Progenitor cell of endocrine pancreas (in vitro differentiated cells): ENCODE measurements around the gene POTEF. TPM values are rescaled to one million over a fixed set of nuclear protein-coding genes. Genes with fewer than 3 reads are reported as not detected.
"Not testable (repeated sequence)": the region's sequence is repeated elsewhere in the genome, so short reads cannot be mapped to it uniquely, and the experiment has no call there.

ENCODE experiments used
- DNase-seq: peaks from one replicate; pipeline ENCODE4 v3.0.0; 2021; ENCODE audit warnings: low spot score; ENCODE audit not compliant: unreplicated experiment
- H3K27ac Mint-ChIP-seq: 2 replicates; pipeline ENCODE4 v1.8.0; 2021; ENCODE audit warnings: mild to moderate bottlenecking, moderate library complexity, mixed read lengths
- H3K27me3 Mint-ChIP-seq: 2 replicates; pipeline ENCODE4 v1.8.0; 2021; ENCODE audit warnings: mixed read lengths
- H3K36me3 Mint-ChIP-seq: 2 replicates; pipeline ENCODE4 v1.8.0; 2022; ENCODE audit warnings: mixed read lengths; ENCODE audit not compliant: insufficient read depth
- H3K4me1 Mint-ChIP-seq: 2 replicates; pipeline ENCODE4 v1.8.0; 2021; ENCODE audit warnings: low read depth, mixed read lengths
- H3K4me3 Mint-ChIP-seq: 2 replicates; pipeline ENCODE4 v1.8.0; 2021; ENCODE audit warnings: low read depth, mild to moderate bottlenecking, moderate library complexity, mixed read lengths
- H3K9me3 Mint-ChIP-seq: 2 replicates; pipeline ENCODE4 v1.8.0; 2021; ENCODE audit warnings: low read depth, mixed read lengths
- CTCF ChIP-seq: fragments of 200-600 bp; sonication (generic); IDR thresholded peaks from one replicate; pipeline ENCODE4 v1.5.0; 2021; ENCODE audit warnings: antibody characterized with exemption, mild to moderate bottlenecking; ENCODE audit not compliant: unreplicated experiment
- total RNA-seq: library from RNA; stranded (reverse); gene quantifications from 2 replicates; pipeline ENCODE4 v1.2.1, GENCODE V29; 2021

Gene POTEF
- total RNA-seq, 1 donor from 2014 or later, result 37.8 TPM

- H3K9me3 Mint-ChIP-seq, result no peaks in the 10 kb centered on the region
- no peaks in the 10 kb centered on the region for H3K27me3 Mint-ChIP-seq
- DNase-seq, result no peak
- H3K4me1 Mint-ChIP-seq, result no peaks in the 10 kb centered on the region
- peak overlapping the region; percentile 74 for H3K27ac Mint-ChIP-seq
- TF ChIP-seq CTCF, result no peak
- H3K4me3 Mint-ChIP-seq, result no peak overlapping the region
- H3K36me3 Mint-ChIP-seq, result no peaks in the 10 kb centered on the region
Observed at GRCh38 chr2:130150181-130151144, 21.4 kb upstream of the POTEF start.

DNA sequence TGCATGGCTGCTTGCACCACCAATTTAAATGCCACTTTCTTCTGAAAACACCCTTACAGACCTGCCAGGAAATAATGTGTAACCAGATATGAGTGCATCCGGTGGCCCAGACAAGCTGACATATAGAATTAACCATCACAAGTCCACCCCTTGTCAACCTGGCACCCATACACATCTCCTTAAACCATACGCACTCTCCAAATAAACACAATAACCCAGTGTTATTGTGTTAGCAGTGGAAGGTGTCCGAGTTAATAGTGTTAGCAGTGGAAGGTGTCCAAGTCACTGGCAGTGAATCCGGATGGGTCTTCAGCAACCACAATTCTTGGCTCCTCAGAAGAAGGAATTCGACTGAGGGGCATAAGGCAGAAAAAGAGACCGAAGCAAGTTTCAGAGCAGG lies 19.5 kb upstream of the POTEF start:
- H3K4me3 Mint-ChIP-seq, H3K9me3 Mint-ChIP-seq, H3K4me1 Mint-ChIP-seq, DNase-seq, H3K36me3 Mint-ChIP-seq, H3K27me3 Mint-ChIP-seq, H3K27ac Mint-ChIP-seq: not testable (repeated sequence)

GRCh38 chr2:130145006-130145414 lies 16.0 kb upstream of the POTEF start, which contains the start of gene CCDC74B:
Gene CCDC74B (minus strand): TSS chr2:130145112. CDS start chr2:130144996, 116 bp downstream.
- Mint-ChIP-seq H3K4me3 (peak within 1 kb of the TSS; percentile 82), H3K27ac (peak within 1 kb of the TSS; percentile 89)
- H3K4me1 Mint-ChIP-seq, H3K27me3 Mint-ChIP-seq, H3K9me3 Mint-ChIP-seq, H3K36me3 Mint-ChIP-seq: not testable (repeated sequence)
- peak; percentile 49 for DNase-seq

DNA sequence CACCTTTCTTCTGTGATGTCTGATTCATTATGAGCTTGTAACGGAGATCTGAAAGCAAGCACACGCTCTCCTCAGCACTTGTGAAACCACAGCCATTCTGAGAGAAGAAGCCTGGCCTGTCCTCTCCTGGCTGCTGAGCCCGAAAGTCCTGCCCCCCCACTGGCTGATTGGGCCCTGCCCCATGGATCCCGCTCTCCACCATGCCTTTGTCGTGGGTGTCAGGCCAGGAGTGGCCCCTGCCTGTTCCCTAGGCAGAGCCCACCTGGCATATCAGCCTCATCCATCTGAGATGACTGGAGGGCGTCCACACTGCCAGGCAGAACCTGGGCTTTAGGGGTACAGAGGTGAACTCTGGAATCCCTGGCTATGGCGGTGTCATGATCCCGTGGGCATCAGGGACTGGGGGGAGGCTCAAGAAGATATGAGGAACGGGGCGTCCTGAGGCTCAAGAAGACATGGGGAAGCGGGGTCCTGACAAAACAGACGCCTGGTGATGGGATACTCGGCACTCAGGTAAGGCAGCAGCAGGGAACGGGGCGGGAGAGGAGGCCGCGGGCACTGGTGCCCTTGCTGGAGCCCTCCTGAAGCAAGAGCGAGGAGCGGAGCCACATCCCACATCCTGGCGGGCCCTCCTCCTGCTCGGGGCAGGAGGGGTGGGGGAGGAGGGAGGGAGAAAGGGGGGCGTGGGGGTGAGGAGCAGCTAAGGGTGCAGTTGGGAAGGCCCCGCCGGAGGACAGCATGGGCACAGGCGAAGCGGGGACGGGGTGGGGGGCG lies 14.4 kb upstream of the POTEF start:
- H3K4me3 Mint-ChIP-seq, result peak overlapping the region; percentile 78
- DNase-seq, result peak; percentile 8

DNA sequence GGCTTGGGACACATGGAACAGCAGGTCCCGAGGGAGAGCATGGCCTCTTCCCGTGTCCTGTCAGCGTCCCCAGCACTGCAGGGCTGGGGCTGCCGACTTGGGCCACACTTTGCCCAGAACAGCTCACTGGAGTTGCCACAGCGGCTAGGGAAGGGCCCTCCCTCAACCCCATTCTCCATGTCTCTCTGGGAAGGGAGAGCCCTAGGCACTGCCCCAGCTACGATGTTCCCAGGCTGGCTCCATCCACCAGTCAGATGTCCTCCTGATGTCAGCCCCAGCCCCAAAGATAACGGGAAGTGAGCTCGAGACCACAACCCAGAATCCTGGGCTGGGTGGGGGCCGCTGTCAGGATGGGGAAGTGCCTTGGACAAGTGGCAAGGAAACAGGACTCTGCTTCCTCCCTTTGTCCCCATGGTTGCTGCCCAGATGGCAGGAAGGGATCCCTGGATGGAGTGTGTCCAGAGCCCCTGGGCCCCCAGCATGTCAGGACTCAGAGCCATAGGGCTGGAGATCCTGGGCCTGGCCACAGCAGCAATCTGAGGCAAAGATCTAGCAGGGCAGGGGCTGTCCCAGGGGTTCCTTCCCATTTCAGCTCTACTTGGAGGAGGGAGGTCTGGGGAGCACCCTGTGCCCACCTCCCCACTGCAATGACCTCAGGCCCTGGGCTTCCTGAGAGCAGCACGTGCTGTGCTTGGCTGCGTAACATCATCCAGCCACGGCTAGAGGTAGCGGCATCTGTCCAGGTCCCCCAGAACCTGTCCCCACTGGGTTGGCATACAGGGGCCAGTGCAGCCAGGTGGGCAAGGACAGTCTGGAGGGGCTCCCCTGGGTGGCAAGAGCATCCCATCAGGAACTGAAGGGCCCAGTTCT lies 13.6 kb upstream of the POTEF start:
- not testable (repeated sequence) for H3K9me3 Mint-ChIP-seq, H3K4me1 Mint-ChIP-seq, H3K36me3 Mint-ChIP-seq, H3K27ac Mint-ChIP-seq, H3K27me3 Mint-ChIP-seq, H3K4me3 Mint-ChIP-seq, DNase-seq

More for the DNA sequence above, 14.4 kb upstream of the POTEF start:
- not testable (repeated sequence) for H3K4me1 Mint-ChIP-seq, H3K9me3 Mint-ChIP-seq, H3K27me3 Mint-ChIP-seq, H3K36me3 Mint-ChIP-seq
- peak overlapping the region; percentile 20 for H3K27ac Mint-ChIP-seq

- not testable (repeated sequence) for H3K27ac Mint-ChIP-seq, H3K36me3 Mint-ChIP-seq, DNase-seq, H3K27me3 Mint-ChIP-seq, H3K4me3 Mint-ChIP-seq, H3K9me3 Mint-ChIP-seq, H3K4me1 Mint-ChIP-seq
Observed at GRCh38 chr2:130141645-130142370, 12.8 kb upstream of the POTEF start.

GRCh38 chr2:130141002-130141401 lies 12.0 kb upstream of the POTEF start:
- not testable (repeated sequence) for H3K4me3 Mint-ChIP-seq, H3K36me3 Mint-ChIP-seq, H3K27me3 Mint-ChIP-seq, H3K9me3 Mint-ChIP-seq, H3K4me1 Mint-ChIP-seq, DNase-seq, H3K27ac Mint-ChIP-seq

DNA sequence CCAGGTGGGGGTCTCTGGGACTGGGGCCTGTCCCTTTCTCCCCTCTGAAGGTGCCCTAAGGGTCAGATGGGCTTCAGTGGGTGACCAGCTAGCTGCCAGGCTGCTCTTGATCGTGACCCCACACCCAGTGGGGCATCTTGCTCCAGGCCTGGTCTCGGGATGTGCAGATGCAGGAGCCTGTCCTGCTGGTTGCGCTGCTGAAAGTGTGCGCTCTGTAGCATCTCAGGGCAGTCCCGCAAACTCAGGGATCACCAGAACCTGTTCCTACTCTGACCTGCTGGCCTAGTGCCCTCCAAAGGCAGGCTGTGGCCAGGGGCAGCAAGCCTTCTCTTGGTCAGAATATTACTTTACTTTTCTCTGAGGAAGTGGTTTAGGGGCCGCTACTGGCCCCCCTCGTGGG lies 11.5 kb upstream of the POTEF start:
- H3K27me3 Mint-ChIP-seq, H3K4me3 Mint-ChIP-seq, H3K36me3 Mint-ChIP-seq, H3K4me1 Mint-ChIP-seq, H3K27ac Mint-ChIP-seq, H3K9me3 Mint-ChIP-seq: not testable (repeated sequence)
- DNase-seq, result peak; percentile 7

- not testable (repeated sequence) for H3K27me3 Mint-ChIP-seq, H3K4me1 Mint-ChIP-seq, H3K9me3 Mint-ChIP-seq, H3K4me3 Mint-ChIP-seq, H3K27ac Mint-ChIP-seq, H3K36me3 Mint-ChIP-seq
- DNase-seq, result peak; percentile 4
Observed at GRCh38 chr2:130139331-130140280, 10.6 kb upstream of the POTEF start.

- not testable (repeated sequence) for H3K9me3 Mint-ChIP-seq, H3K4me1 Mint-ChIP-seq, H3K27ac Mint-ChIP-seq, H3K4me3 Mint-ChIP-seq, DNase-seq, H3K36me3 Mint-ChIP-seq, H3K27me3 Mint-ChIP-seq
Observed at GRCh38 chr2:130138841-130139251, 9.8 kb upstream of the POTEF start.
